Spinal cord (tissue), 10 donors: ENCODE measurements around the gene DBI. TPM values are rescaled to one million over a fixed set of nuclear protein-coding genes. Genes with fewer than 3 reads are reported as not detected.
"Not testable (repeated sequence)": the region's sequence is repeated elsewhere in the genome, so short reads cannot be mapped to it uniquely, and the experiment has no call there.

Experiments
- DNase-seq, 6 donors: peaks; one replicate each; pipeline versions ENCODE4 v3.0.0 to v3.0.0-alpha.2; 2013 to 2015; ENCODE audit warnings: low spot score in 6 of 6, low read depth in 4 of 6
- H3K27ac ChIP-seq: one replicate; pipeline ENCODE4 v1.5.1; 2013; ENCODE audit warnings: low read depth, low read length, control low read depth
- H3K27me3 ChIP-seq: one replicate; pipeline ENCODE4 v1.6.1; 2013; ENCODE audit warnings: low read length; ENCODE audit not compliant: control insufficient read depth, insufficient read depth
- H3K36me3 ChIP-seq: one replicate; pipeline ENCODE4 v1.6.1; 2013; ENCODE audit warnings: low read length; ENCODE audit not compliant: control insufficient read depth, insufficient read depth
- H3K4me1 ChIP-seq: one replicate; pipeline ENCODE4 v1.6.1; 2013; ENCODE audit warnings: low read length; ENCODE audit not compliant: control insufficient read depth, insufficient read depth
- H3K4me3 ChIP-seq: one replicate; pipeline ENCODE4 v1.5.1; 2013; ENCODE audit warnings: low read depth, low read length, control low read depth
- H3K9me3 ChIP-seq: one replicate; pipeline ENCODE4 v1.6.1; 2013; ENCODE audit warnings: low read length; ENCODE audit not compliant: control insufficient read depth, insufficient read depth
- WGBS: methylation state at CpG from one replicate; pipeline ENCODE4 v1.1.5; 2013; ENCODE audit warnings: missing lambda C conversion rate; ENCODE audit not compliant: insufficient coverage; 5-methylcytosine and 5-hydroxymethylcytosine counted together
- polyA plus RNA-seq, 2 donors: library from polyadenylated mRNA; unstranded; fragments of 120-200 nt; gene quantifications; one replicate each; pipeline ENCODE4 v1.2.1, GENCODE V29; 2013; ENCODE audit not compliant: insufficient read length in 2 of 2
- total RNA-seq, 2 donors: library from RNA; depleted of rRNA in 1 of 2; stranded (reverse); fragments of 120-200 nt in 1 of 2; fragments of >200 nt in 1 of 2; gene quantifications; one replicate each; pipeline versions ENCODE4 v1.2.3 to v1.2.4, GENCODE V29; 2013 to 2014
- donor health status: healthy.

DBI gene
- total and polyA plus RNA-seq, 4 donors: 134 to 887 (median 508) TPM

DNA sequence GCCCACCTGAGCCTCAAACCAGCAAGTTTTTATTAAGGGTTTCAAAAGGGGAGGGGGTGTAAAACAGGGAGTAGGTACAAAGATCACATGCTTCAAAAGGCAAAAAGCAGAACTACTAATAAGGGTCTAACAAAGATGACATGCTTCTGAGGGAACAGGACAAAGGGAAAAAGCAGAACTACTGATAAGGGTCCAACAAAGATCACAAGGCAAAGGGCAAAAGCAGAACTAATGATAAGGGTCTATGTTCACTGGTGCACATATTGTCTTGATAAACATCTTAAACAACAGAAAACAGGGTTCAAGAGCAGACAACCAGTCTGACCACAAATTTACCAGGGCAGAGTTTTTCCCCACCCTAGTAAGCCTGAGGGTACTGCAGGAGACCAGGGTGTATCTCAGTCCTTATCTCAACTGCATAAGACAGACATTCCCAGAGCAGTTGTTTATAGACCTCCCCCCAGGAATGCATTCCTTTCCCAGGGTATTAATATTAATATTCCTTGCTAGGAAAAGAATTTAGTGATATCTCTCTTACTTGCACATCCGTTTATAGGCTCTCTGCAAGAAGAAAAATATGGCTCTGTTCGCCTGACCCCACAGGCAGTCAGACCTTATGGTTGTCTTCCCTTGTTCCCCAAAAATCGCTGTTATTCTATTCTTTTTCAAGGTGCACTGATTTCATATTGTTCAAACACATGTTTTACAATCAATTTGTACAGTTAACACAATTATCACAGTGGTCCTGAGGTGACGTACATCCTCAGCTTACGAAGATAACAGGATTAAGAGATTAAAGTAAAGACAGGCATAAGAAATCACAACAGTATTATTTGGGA lies 7.3 kb downstream of the DBI start:
- peaks cover 35% of the 10 kb centered on the region for H3K4me1 ChIP-seq
- H3K27me3 ChIP-seq, H3K4me3 ChIP-seq, H3K9me3 ChIP-seq, DNase-seq, H3K27ac ChIP-seq: not testable (repeated sequence)
- WGBS: no CpG with 5 or more reads among the region's 5 CpGs
- H3K36me3 ChIP-seq: peaks cover 18% of the 10 kb centered on the region

DNA sequence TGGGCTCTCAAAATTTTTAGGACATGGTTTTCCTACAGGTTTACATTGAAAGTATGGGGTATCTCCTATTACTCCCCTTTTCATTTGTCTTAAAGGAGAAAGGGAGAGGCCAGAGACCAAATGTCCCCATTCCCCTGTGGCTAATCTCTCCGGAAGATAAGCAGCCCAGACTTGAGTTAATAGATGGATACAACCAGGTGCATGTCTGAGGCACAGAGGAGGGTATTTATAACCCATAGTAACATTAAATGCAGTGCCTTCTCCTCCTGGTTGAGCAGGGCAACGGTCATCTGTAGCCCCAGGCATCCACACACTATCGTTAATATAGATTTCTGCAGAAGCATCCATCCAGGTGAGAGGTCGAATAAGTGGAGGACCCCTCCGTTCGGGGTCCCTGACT lies 9.6 kb downstream of the DBI start:
- 98% methylated on average over 4 of the region's 6 CpGs for WGBS

DNA sequence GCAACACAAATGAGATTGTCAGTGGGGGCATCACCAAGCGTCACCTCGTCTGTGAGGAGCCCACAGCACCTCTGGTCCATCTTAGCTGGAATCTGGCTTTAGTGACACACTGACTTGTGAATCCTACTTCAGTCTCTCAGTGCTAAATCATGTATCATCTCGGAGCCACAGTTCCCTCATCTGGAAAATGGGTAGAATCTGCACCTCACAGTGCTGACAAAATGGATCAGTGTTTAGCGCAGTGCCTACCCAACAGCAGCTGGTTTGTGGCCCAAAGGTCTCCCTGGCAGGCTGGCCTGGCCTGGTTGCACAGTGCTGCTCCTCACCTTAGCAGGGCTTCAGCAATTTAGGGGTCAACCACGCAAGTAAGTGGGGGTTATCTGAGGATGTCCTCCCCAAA lies 10.0 kb downstream of the DBI start:
- H3K27ac ChIP-seq: no peak overlapping the region
- H3K36me3 ChIP-seq: peaks cover 16% of the 10 kb centered on the region
- no peak for DNase-seq
- 100% methylated on average over 5 of the region's 5 CpGs for WGBS
- no peak overlapping the region for H3K4me3 ChIP-seq
- no peaks in the 10 kb centered on the region for H3K27me3 ChIP-seq
- H3K4me1 ChIP-seq: peaks cover 25% of the 10 kb centered on the region
- no peaks in the 10 kb centered on the region for H3K9me3 ChIP-seq

More for the DNA sequence above, 9.6 kb downstream of the DBI start:
- not testable (repeated sequence) for H3K9me3 ChIP-seq, H3K27ac ChIP-seq, H3K4me3 ChIP-seq, H3K27me3 ChIP-seq, DNase-seq
- Histone ChIP-seq H3K36me3 (peaks cover 18% of the 10 kb centered on the region), H3K4me1 (peaks cover 29% of the 10 kb centered on the region)

DNA sequence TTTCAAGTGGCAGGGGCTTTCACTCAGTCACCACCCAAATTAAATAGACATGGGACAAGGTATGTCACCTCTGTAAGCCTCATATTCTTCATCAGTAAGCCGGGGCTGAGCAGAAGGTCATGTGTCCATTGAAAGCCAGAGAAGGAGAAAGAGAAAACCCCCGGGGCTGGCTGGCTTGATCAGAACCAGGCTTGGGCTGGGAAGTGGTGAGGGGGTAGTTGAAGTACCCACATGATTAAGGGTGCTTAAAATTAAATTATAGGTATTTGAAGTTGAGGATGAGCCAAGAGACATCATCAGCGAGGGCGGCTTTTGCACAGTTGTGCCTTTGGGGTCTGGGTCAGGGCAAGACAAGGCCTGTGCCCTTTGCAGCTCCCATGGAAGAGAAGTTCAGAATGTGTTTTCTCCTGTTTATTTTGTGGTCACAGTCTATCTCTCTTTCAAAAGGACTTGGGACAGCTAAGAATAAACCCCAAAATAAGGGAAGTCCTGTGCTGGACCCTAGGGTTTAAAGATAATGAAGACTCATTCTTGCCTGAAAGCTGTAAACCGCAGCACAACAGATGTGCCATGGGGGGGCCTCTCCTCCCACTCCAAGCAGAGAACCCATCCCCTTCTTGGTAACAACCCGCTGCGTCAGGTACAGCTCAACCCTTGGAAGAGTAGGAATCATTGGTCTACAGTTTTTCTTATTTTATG lies 10.7 kb downstream of the DBI start:
- WGBS: 92% methylated on average over 3 of the region's 7 CpGs
- no peak for DNase-seq
- Histone ChIP-seq H3K4me3 (no peak overlapping the region), H3K36me3 (peaks cover 12% of the 10 kb centered on the region), H3K9me3 (no peaks in the 10 kb centered on the region), H3K27me3 (no peaks in the 10 kb centered on the region), H3K27ac (no peak overlapping the region), H3K4me1 (peaks cover 19% of the 10 kb centered on the region)

DNA sequence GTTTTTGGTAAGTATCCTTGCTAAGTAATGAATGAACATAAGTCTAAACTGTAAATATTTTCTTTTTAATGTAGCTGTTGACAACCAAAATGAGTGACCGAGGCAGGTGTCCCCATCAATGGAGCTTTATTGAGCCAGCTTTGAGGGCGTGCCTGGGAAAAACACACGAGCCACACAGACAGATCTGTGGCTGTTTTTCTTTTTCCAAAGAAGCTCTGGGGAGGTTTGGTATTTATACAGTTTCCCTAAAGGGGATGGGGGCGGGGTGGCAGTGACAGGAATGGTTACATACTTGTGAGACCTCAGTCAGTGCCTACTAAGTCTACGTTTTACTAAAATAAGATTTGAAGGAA lies 11.2 kb downstream of the DBI start:
- Histone ChIP-seq H3K27me3 (no peaks in the 10 kb centered on the region), H3K4me1 (peaks cover 14% of the 10 kb centered on the region), H3K4me3 (no peak overlapping the region), H3K36me3 (peaks cover 7% of the 10 kb centered on the region), H3K27ac (no peak overlapping the region), H3K9me3 (no peaks in the 10 kb centered on the region)
- 51% methylated on average over 5 of the region's 5 CpGs for WGBS
- no peak for DNase-seq

DNA sequence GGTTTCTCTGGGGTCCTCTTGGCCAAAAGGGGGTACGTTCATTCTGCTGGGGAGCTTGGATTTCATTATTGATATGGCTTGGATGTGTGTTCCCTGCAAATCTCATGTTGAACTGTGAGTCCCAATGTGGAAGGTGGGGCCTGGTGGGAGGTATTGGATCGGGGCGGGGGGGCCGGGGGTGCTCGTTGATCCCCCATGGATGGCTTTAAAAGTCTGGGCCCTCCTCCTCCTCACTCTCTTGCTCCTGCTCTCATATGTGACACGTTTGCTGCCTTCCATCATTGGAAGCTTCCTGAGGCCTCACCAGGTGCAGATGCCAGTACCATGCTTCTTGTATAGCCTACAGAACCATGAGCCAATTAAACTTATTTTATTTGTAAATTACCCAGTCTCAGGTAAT lies 11.8 kb downstream of the DBI start:
- no peak overlapping the region for H3K27ac ChIP-seq
- no peak overlapping the region for H3K4me3 ChIP-seq
- H3K9me3 ChIP-seq: no peaks in the 10 kb centered on the region
- DNase-seq: no peak
- peaks cover 11% of the 10 kb centered on the region for H3K4me1 ChIP-seq
- H3K27me3 ChIP-seq: no peaks in the 10 kb centered on the region
- peaks cover under 1% of the 10 kb centered on the region for H3K36me3 ChIP-seq
- WGBS: 83% methylated on average over 2 of the region's 6 CpGs

DNA sequence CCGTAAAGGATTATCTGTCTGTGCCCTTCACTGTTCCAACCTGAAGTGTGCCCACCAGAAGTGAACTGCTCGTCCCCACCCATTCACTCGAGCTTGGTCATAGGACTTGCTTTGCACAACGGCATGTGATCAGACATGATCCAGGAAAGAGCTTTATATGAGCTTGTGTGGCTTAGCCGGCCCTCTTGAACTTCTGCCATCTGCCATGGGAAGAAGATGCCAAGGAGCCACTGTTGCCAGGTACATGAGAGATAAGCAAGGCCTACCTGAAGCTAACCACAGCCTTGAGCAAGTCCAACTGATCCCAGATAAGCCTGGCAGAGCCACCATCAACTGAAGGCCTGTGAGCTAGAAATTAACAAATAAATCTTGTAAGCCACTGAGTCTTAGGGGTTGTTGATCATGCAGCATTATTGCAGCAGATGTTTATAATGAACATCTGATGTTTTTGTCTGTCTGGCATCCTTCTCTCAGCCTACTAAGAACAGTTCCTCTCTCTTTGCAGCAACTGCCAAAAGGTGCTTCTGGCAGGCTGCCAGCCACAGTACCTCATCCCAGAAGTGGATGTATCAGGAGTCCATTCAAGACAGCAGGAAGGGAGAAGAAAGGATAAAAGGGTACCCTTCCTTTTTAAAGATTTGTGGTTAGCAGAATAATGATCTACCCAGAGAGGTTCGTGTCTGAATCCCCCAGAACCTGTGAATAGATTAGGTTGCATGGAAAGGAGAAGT lies 16.8 kb downstream of the DBI start:
- WGBS: 75% methylated on average over 6 of the region's 6 CpGs
- no peaks in the 10 kb centered on the region for H3K9me3 ChIP-seq
- peak in 1 of 6 donors; percentile 21 for DNase-seq
- H3K4me1 ChIP-seq: peaks cover 17% of the 10 kb centered on the region
- no peak overlapping the region for H3K27ac ChIP-seq
- no peaks in the 10 kb centered on the region for H3K36me3 ChIP-seq
- no peak overlapping the region for H3K4me3 ChIP-seq
- H3K27me3 ChIP-seq: no peaks in the 10 kb centered on the region

DNA sequence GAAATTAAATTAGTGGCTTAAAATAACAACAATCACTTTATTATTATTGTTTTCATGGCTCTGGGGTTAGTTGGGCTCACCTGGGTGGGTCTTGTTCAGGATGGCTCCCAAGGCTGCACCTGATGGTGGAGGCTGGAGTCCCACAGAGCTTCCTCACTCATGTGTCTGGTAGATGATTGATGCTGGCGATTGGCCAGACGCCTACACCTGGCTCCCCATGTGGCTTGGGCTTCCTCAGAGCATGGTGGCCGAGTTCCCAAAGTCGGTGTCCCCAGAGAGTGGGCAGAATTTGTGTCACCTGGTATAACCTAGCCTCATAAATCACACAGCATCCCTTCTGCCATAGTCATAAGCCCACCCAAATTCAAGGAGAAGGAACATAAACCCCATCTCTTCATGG lies 18.2 kb downstream of the DBI start:
- DNase-seq: no peak

DNA sequence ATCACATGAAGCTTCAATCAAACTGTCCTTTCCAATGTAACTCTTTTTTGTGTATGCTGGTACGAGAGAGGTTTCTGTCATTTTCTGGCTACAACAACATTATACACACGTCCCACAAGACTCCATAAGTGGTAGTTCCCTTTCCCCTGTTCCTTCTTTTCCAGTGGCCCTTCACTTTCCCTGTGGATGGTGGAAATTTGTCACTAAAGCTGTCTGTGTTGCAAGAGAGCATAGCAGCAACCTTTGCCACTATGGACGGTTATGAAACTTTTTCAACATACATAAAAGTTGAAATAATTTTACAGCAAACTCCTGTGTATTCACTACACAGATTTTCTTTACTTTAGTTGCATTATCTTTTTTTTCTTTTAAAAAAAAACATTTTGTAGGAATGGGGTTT lies 18.7 kb downstream of the DBI start:
- no peak overlapping the region for H3K27ac ChIP-seq
- no peaks in the 10 kb centered on the region for H3K27me3 ChIP-seq
- H3K9me3 ChIP-seq: no peaks in the 10 kb centered on the region
- no peaks in the 10 kb centered on the region for H3K36me3 ChIP-seq
- H3K4me3 ChIP-seq: no peak overlapping the region
- H3K4me1 ChIP-seq: peaks cover 17% of the 10 kb centered on the region
- no CpG with 5 or more reads among the region's 3 CpGs for WGBS
- DNase-seq: no peak

More for the DNA sequence above, 18.2 kb downstream of the DBI start:
- no peaks in the 10 kb centered on the region for H3K36me3 ChIP-seq
- H3K4me1 ChIP-seq: peaks cover 17% of the 10 kb centered on the region
- H3K27me3 ChIP-seq: no peaks in the 10 kb centered on the region
- WGBS: 100% methylated on average over 1 of the region's 4 CpGs
- H3K4me3 ChIP-seq: no peak overlapping the region
- H3K9me3 ChIP-seq: no peaks in the 10 kb centered on the region
- no peak overlapping the region for H3K27ac ChIP-seq
